MCF 10A (cell line): Measurements from ENCODE around the gene ZFP90. TPM values are rescaled to one million over a fixed set of nuclear protein-coding genes. Genes with fewer than 3 reads are reported as not detected.
"Not testable (repeated sequence)": the region's sequence is repeated elsewhere in the genome, so short reads cannot be mapped to it uniquely, and the experiment has no call there.

ENCODE experiments used
- BruUV-seq: library from RNA; stranded (reverse); fragments of 400-500 nt; replicated peaks from 2 replicates; lab custom pipeline; 2021; lab: Mats Ljungman, UMichigan
- CTCF ChIA-PET: fragments of 300-600 bp; sonication (Branson Sonifier 250); formaldehyde crosslinking; extraction: SDS; loops from one replicate; lab custom pipeline; 2021; ENCODE audit warnings: antibody characterized with exemption, inconsistent platforms; lab: Yijun Ruan, JAX
- POLR2A ChIA-PET: fragments of 300-600, 350-650 bp; sonication (Branson Sonifier 250); formaldehyde crosslinking; extraction: SDS; loops from one replicate; lab custom pipeline; 2020; ENCODE audit warnings: antibody characterized with exemption, inconsistent platforms; lab: Yijun Ruan, JAX
- DNase-seq: peaks from one replicate; pipeline ENCODE4 v3.0.0-alpha.2; 2018; ENCODE audit not compliant: unreplicated experiment
- H3K27ac Mint-ChIP-seq: one replicate; pipeline ENCODE4 v1.8.0; 2022; ENCODE audit warnings: mild to moderate bottlenecking, low read depth, mixed read lengths; ENCODE audit not compliant: unreplicated experiment
- H3K27me3 Mint-ChIP-seq: one replicate; pipeline ENCODE4 v1.8.0; 2022; ENCODE audit warnings: mixed read lengths; ENCODE audit not compliant: insufficient read depth, unreplicated experiment
- H3K36me3 Mint-ChIP-seq: one replicate; pipeline ENCODE4 v1.8.0; 2022; ENCODE audit warnings: mild to moderate bottlenecking, moderate library complexity, mixed read lengths; ENCODE audit not compliant: insufficient read depth, unreplicated experiment
- H3K4me1 Mint-ChIP-seq: one replicate; pipeline ENCODE4 v1.8.0; 2022; ENCODE audit warnings: mixed read lengths; ENCODE audit not compliant: insufficient read depth, unreplicated experiment
- H3K4me3 Mint-ChIP-seq: one replicate; pipeline ENCODE4 v1.8.0; 2022; ENCODE audit warnings: mild to moderate bottlenecking, moderate library complexity, mixed read lengths; ENCODE audit not compliant: unreplicated experiment
- H3K9me3 Mint-ChIP-seq: one replicate; pipeline ENCODE4 v1.8.0; 2022; ENCODE audit warnings: mixed read lengths; ENCODE audit not compliant: unreplicated experiment
- CTCF ChIP-seq: fragments of 200-600 bp; IDR thresholded peaks from one replicate; pipeline ENCODE4 v1.8.0; 2022; ENCODE audit warnings: antibody characterized with exemption, mild to moderate bottlenecking; ENCODE audit not compliant: unreplicated experiment
- intact Hi-C: fragments of 100-400 bp; cut with micrococcal nuclease; formaldehyde crosslinking; loops from 2 replicates; pipeline ENCODE4 v1.14.1; 2022
- total RNA-seq: library from RNA; stranded (reverse); gene quantifications from 2 replicates; pipeline ENCODE4 v1.2.3, GENCODE V29; 2022

ZFP90 gene
- total RNA-seq, 1 experiment from 2014 or later = 25.5 TPM

- ChIA-PET CTCF (interaction anchor here (0.6 to 1.3 kb wide), 3 partner anchors 10 to 29 kb away, joined by 3 to 5 read pairs (median 4); no protein-coding TSS in a partner anchor), POLR2A (interaction anchor here (1.6 kb wide), 1 partner anchor 12 kb away, joined by 5 read pairs; no protein-coding TSS in a partner anchor)
- Mint-ChIP-seq H3K4me1 (peaks cover 33% of the 10 kb centered on the region), H3K4me3 (no peak overlapping the region), H3K27ac (no peak overlapping the region), H3K9me3 (no peaks in the 10 kb centered on the region), H3K27me3 (no peaks in the 10 kb centered on the region), H3K36me3 (no peaks in the 10 kb centered on the region)
- intact Hi-C loops = no loop called here
- DNase-seq = no peak
- no TSS peak for BruUV-seq
- no peak for TF ChIP-seq CTCF
Measured at GRCh38 chr16:68491576-68491950, 47.5 kb upstream of the ZFP90 start.

DNA sequence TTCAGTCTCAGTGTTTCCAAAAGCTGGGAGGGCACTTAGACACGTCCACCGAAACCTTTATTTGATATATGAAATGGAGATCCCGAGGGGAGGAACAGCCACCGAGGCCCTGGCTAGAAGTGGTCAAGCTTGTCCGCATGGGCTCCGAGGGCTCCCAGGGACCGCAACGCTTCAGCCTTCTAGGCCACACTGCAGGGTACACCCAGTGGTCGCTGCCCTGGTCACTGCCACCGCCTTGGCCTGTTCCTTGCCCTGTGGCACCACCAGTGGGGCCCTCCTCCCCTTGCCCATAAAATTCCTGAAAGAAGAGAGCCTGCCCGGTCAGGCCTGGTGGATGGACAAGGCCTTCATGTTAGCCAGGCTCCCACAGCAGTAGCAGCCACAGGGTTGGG is 46.9 kb upstream of the ZFP90 start:
- DNase-seq = no peak
- no TSS peak for BruUV-seq
- Mint-ChIP-seq H3K4me1 (peaks cover 34% of the 10 kb centered on the region), H3K36me3 (no peaks in the 10 kb centered on the region), H3K4me3 (no peak overlapping the region), H3K27ac (peak overlapping the region; percentile 32), H3K9me3 (no peaks in the 10 kb centered on the region), H3K27me3 (no peaks in the 10 kb centered on the region)
- intact Hi-C loops = no loop called here
- ChIA-PET CTCF (interaction anchor here (0.6 to 1.3 kb wide), 4 partner anchors 11 to 36 kb away, joined by 3 to 5 read pairs (median 4); no protein-coding TSS in a partner anchor), POLR2A (no interaction called here)
- no peak for TF ChIP-seq CTCF

DNA sequence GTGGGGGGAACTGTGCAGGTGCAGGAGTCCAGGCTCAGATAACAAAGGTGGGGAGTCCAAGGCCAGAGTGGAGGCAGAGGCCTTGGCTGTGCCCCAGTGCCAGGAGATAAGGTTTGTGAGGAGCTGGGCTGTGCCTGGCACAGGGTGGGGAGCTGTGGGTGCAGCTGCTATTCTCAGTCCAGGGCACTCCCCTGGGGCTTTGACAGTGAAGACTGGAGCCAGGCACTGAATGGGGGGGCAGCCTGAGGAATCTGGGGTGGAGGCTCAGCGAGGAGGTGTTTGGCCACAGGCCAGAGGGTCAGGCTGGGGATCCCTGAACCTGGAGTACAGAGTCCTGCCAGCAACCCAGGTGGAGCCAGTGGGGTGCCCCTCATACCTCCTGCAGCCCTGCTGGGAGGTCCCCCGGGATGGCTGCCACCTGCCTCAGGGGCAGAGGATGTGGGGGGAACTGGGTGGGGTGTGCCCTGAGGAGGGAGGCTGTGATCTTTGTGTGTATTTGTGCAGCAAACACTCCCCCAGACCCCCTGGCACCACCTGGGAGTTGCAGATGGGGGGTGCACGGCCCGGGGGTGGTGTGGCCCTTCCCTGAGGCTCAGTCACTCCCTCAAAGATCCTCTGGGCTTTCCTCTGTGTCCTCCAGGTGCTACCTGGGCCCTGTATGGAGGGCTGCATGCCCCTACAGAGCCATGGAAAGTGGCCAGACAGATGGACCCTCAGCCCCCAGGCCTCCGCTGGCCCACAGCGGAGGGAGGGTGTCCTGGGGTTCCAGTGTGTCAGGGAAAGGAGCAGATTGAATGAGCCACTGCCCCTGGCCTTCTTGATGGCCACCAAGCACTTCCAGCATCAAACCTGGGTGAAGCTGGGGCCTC is 46.3 kb upstream of the ZFP90 start:
- no peaks in the 10 kb centered on the region for H3K36me3 Mint-ChIP-seq
- peaks cover 34% of the 10 kb centered on the region for H3K4me1 Mint-ChIP-seq
- ChIA-PET POLR2A (no interaction called here), CTCF (interaction anchor here (0.6 to 1.3 kb wide), 4 partner anchors 18 to 825 kb away, joined by 3 to 5 read pairs (median 4); no protein-coding TSS in a partner anchor)
- intact Hi-C loops = no loop called here
- BruUV-seq = no TSS peak
- peak overlapping the region; percentile 32 for H3K27ac Mint-ChIP-seq
- H3K27me3 Mint-ChIP-seq = no peaks in the 10 kb centered on the region
- DNase-seq = no peak
- H3K9me3 Mint-ChIP-seq = no peaks in the 10 kb centered on the region
- H3K4me3 Mint-ChIP-seq = no peak overlapping the region
- no peak for TF ChIP-seq CTCF

GRCh38 chr16:68493412-68494070 is 45.5 kb upstream of the ZFP90 start:
- Mint-ChIP-seq H3K9me3 (no peaks in the 10 kb centered on the region), H3K4me1 (peaks cover 34% of the 10 kb centered on the region), H3K36me3 (no peaks in the 10 kb centered on the region), H3K27me3 (no peaks in the 10 kb centered on the region), H3K4me3 (no peak overlapping the region), H3K27ac (no peak overlapping the region)
- BruUV-seq = no TSS peak
- POLR2A ChIA-PET = no interaction called here
- DNase-seq = no peak
- TF ChIP-seq CTCF = no peak
- intact Hi-C loops = no loop called here
- CTCF ChIA-PET = interaction anchor here (0.7 to 1.2 kb wide), 2 partner anchors 16 to 17 kb away, joined by 3 to 5 read pairs; no protein-coding TSS in a partner anchor

DNA sequence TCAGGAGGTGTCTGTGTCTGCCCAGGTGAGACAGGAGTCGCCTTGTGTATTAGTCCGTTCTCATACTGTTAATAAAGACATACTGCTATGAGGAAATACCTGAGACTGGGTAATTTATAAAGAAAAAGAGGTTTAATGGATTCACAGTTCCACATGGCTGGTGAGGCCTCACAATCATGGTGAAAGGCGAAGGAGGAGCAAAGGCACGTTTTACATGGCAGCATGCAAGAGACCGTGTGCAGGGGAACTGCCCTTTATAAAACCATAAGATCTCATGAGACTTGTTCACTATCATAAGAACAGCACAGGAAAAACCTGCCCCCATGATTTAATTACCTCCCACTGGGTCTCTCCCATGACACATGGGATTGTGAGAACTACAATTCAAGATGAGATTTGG is 44.8 kb upstream of the ZFP90 start:
- DNase-seq, H3K27me3 Mint-ChIP-seq, H3K4me3 Mint-ChIP-seq, H3K27ac Mint-ChIP-seq, H3K36me3 Mint-ChIP-seq, H3K9me3 Mint-ChIP-seq, BruUV-seq, intact Hi-C loops: not testable (repeated sequence)
- H3K4me1 Mint-ChIP-seq = peaks cover 34% of the 10 kb centered on the region
- ChIA-PET POLR2A (interaction anchor here (0.6 kb wide), 1 partner anchor 340 kb away, joined by 3 read pairs; no protein-coding TSS in a partner anchor), CTCF (interaction anchor here (0.6 to 1.2 kb wide), 3 partner anchors 15 to 231 kb away, joined by 3 to 5 read pairs (median 3); no protein-coding TSS in a partner anchor)
